Nucleus accumbens (tissue), 56 donors: ENCODE measurements around the gene SH3BGRL2.
"Not testable (repeated sequence)": the region's sequence is repeated elsewhere in the genome, so short reads cannot be mapped to it uniquely, and the experiment has no call there.

Source experiments
- DNase-seq, 56 donors: peaks; one replicate each; lab custom pipeline; 2025; lab: John Stamatoyannopoulos, UW

SH3BGRL2 gene

GRCh38 chr6:79646561-79646960, 15.4 kb downstream of the SH3BGRL2 start:
- no peak for DNase-seq

- no peak for DNase-seq
Observed at GRCh38 chr6:79647741-79648140, 16.6 kb downstream of the SH3BGRL2 start.

GRCh38 chr6:79648328-79648727, 17.2 kb downstream of the SH3BGRL2 start:
- DNase-seq, result no peak

- DNase-seq, result no peak
Observed at GRCh38 chr6:79649016-79649415, 17.9 kb downstream of the SH3BGRL2 start.

GRCh38 chr6:79650950-79651349, 19.8 kb downstream of the SH3BGRL2 start:
- DNase-seq, result no peak

GRCh38 chr6:79656134-79656533, 25.0 kb downstream of the SH3BGRL2 start:
- DNase-seq, result no peak

- DNase-seq, result no peak
Observed at GRCh38 chr6:79657238-79657637, 26.1 kb downstream of the SH3BGRL2 start.

- DNase-seq, result not testable (repeated sequence)
Observed at GRCh38 chr6:79663655-79664054, 32.5 kb downstream of the SH3BGRL2 start.

- no peak for DNase-seq
Observed at GRCh38 chr6:79665725-79666551, 34.8 kb downstream of the SH3BGRL2 start.

- no peak for DNase-seq
Observed at GRCh38 chr6:79666634-79667033, 35.5 kb downstream of the SH3BGRL2 start.

- DNase-seq, result no peak
Observed at GRCh38 chr6:79668381-79668780, 37.3 kb downstream of the SH3BGRL2 start.

- no peak for DNase-seq
Observed at GRCh38 chr6:79669766-79670165, 38.6 kb downstream of the SH3BGRL2 start.

GRCh38 chr6:79670789-79671188, 39.7 kb downstream of the SH3BGRL2 start:
- no peak for DNase-seq

- DNase-seq, result peak in 5 of 56 donors; percentile 4 to 18 (median 16)
Observed at GRCh38 chr6:79671600-79672266, 40.6 kb downstream of the SH3BGRL2 start.

GRCh38 chr6:79672631-79673111, 41.5 kb downstream of the SH3BGRL2 start:
- no peak for DNase-seq

- no peak for DNase-seq
Observed at GRCh38 chr6:79673947-79674346, 42.8 kb downstream of the SH3BGRL2 start.

- DNase-seq, result no peak
Observed at GRCh38 chr6:79676785-79677736, 45.9 kb downstream of the SH3BGRL2 start.

GRCh38 chr6:79682682-79683081, 51.6 kb downstream of the SH3BGRL2 start:
- not testable (repeated sequence) for DNase-seq

- DNase-seq, result no peak
Observed at GRCh38 chr6:79684876-79685275, 53.7 kb downstream of the SH3BGRL2 start.

GRCh38 chr6:79686707-79687309, 55.7 kb downstream of the SH3BGRL2 start:
- DNase-seq, result no peak
